Measurements from ENCODE around the gene KCNS3. TPM values are rescaled to one million over a fixed set of nuclear protein-coding genes. Genes with fewer than 3 reads are reported as not detected.

KCNS3 gene
- total RNA-seq, 1 donor from 2014 or later: 4.7 TPM

Other genes starting within 250 kb of the KCNS3 start
- 8.5 TPM for gene SMC6, start 124.9 kb upstream of the KCNS3 start, total RNA-seq
- gene GEN1, start 124.5 kb upstream of the KCNS3 start, total RNA-seq: 5.8 TPM
- gene MSGN1, start 62.2 kb upstream of the KCNS3 start, total RNA-seq: not detected

All from left lobe of liver (tissue), 1 donor.